Measurements from ENCODE around the gene FAM204A.

GRCh38 chr10:118272149-118272721 lies 69.9 kb downstream of the FAM204A start:
- TF ChIP-seq POLR2A (IDR thresholded peaks at IDR 0.05; ENCODE audit: low read depth, low read length) (no peak), POLR2AphosphoS5 (IDR thresholded peaks at IDR 0.05; ENCODE audit: low read depth, low read length) (no peak), TAF1 (IDR thresholded peaks at IDR 0.05; ENCODE audit: low read depth, low read length) (no peak), POU2F2 (IDR thresholded peaks at IDR 0.05; ENCODE audit: low read depth, low read length) (no peak), SPI1 (IDR thresholded peaks at IDR 0.05; ENCODE audit: low read depth, low read length) (no peak), PAX5 (IDR thresholded peaks at IDR 0.05; ENCODE audit: insufficient read depth, low read length, severe bottlenecking) (no peak)
